Progenitor cell of endocrine pancreas (in vitro differentiated cells): ENCODE measurements around the gene MTA2. TPM values are rescaled to one million over a fixed set of nuclear protein-coding genes. Genes with fewer than 3 reads are reported as not detected.
"Not testable (repeated sequence)": the region's sequence is repeated elsewhere in the genome, so short reads cannot be mapped to it uniquely, and the experiment has no call there.

Source experiments
- DNase-seq: peaks from one replicate; pipeline ENCODE4 v3.0.0; 2021; ENCODE audit warnings: low spot score; ENCODE audit not compliant: unreplicated experiment
- H3K27ac Mint-ChIP-seq: 2 replicates; pipeline ENCODE4 v1.8.0; 2021; ENCODE audit warnings: mild to moderate bottlenecking, moderate library complexity, mixed read lengths
- H3K27me3 Mint-ChIP-seq: 2 replicates; pipeline ENCODE4 v1.8.0; 2021; ENCODE audit warnings: mixed read lengths
- H3K36me3 Mint-ChIP-seq: 2 replicates; pipeline ENCODE4 v1.8.0; 2022; ENCODE audit warnings: mixed read lengths; ENCODE audit not compliant: insufficient read depth
- H3K4me1 Mint-ChIP-seq: 2 replicates; pipeline ENCODE4 v1.8.0; 2021; ENCODE audit warnings: low read depth, mixed read lengths
- H3K4me3 Mint-ChIP-seq: 2 replicates; pipeline ENCODE4 v1.8.0; 2021; ENCODE audit warnings: low read depth, mild to moderate bottlenecking, moderate library complexity, mixed read lengths
- H3K9me3 Mint-ChIP-seq: 2 replicates; pipeline ENCODE4 v1.8.0; 2021; ENCODE audit warnings: low read depth, mixed read lengths
- total RNA-seq: library from RNA; stranded (reverse); gene quantifications from 2 replicates; pipeline ENCODE4 v1.2.1, GENCODE V29; 2021
- TF ChIP-seq, protein P1 (sequence below): fragments of 200-600 bp; sonication (generic); IDR thresholded peaks from one replicate; pipeline ENCODE4 v1.5.0; 2021; ENCODE audit warnings: antibody characterized with exemption, mild to moderate bottlenecking; ENCODE audit not compliant: unreplicated experiment

Gene MTA2
- total RNA-seq, 1 donor from 2014 or later = 134 TPM

DNA sequence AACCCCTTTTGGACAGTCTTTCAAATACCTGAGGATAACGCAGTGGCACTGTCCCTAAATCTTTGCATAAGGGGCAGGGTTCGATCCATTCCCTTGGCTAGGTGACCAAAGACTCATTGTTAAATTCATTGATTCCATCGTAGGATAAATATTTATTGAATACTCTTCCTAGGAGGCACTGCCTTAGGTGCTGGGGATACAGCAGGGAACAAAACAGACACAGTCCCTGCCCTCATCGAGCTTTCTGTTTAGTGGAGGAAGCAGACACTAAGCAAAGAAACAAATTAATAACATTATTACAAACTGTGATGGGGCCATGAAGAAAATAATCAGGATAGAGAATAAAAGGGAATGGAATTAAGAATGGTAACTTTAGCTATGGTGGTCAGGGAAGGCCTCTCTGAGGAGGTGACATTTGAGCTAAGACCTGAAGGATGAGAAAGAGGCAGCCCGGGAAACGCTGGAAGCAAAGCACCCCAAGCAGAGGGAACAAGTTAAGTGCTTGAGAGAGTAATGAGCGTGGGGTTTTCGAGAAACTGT lies 19.4 kb upstream of the MTA2 start:
- peaks cover 6% of the 10 kb centered on the region for H3K36me3 Mint-ChIP-seq
- TF ChIP-seq, protein P1, sequence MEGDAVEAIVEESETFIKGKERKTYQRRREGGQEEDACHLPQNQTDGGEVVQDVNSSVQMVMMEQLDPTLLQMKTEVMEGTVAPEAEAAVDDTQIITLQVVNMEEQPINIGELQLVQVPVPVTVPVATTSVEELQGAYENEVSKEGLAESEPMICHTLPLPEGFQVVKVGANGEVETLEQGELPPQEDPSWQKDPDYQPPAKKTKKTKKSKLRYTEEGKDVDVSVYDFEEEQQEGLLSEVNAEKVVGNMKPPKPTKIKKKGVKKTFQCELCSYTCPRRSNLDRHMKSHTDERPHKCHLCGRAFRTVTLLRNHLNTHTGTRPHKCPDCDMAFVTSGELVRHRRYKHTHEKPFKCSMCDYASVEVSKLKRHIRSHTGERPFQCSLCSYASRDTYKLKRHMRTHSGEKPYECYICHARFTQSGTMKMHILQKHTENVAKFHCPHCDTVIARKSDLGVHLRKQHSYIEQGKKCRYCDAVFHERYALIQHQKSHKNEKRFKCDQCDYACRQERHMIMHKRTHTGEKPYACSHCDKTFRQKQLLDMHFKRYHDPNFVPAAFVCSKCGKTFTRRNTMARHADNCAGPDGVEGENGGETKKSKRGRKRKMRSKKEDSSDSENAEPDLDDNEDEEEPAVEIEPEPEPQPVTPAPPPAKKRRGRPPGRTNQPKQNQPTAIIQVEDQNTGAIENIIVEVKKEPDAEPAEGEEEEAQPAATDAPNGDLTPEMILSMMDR = no peak
- peak overlapping the region; percentile 93 for H3K4me3 Mint-ChIP-seq
- peaks cover 13% of the 10 kb centered on the region for H3K4me1 Mint-ChIP-seq
- H3K27ac Mint-ChIP-seq = peak overlapping the region; percentile 94
- H3K9me3 Mint-ChIP-seq = no peaks in the 10 kb centered on the region
- H3K27me3 Mint-ChIP-seq = no peaks in the 10 kb centered on the region
- DNase-seq = no peak

GRCh38 chr11:62616957-62617356 lies 15.3 kb upstream of the MTA2 start:
- H3K9me3 Mint-ChIP-seq, H3K4me3 Mint-ChIP-seq, H3K27ac Mint-ChIP-seq, H3K27me3 Mint-ChIP-seq, H3K36me3 Mint-ChIP-seq, DNase-seq: not testable (repeated sequence)
- peaks cover 10% of the 10 kb centered on the region for H3K4me1 Mint-ChIP-seq

DNA sequence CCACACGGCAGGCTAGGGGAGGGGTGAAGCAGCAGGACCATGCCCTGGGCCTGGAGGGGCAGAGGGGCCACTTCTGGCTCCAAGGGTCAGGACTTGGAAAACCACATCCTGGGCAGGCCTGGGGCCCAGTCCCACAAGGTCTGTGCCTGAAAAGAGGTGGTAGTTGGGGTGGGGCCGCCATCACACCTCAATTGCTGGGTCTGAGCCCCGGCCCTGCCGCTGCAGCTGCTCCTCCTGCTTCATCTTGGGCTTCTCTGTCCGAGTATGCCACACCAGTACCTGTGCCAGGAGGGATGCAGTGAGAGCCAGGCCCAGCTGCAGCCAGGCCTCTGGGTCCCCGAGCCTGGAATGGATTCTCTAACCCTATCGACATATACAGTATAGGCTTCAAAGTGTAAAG lies 13.9 kb upstream of the MTA2 start:
- no peak overlapping the region for H3K27ac Mint-ChIP-seq
- H3K4me1 Mint-ChIP-seq = peaks cover 5% of the 10 kb centered on the region
- H3K9me3 Mint-ChIP-seq = no peaks in the 10 kb centered on the region
- DNase-seq = no peak
- TF ChIP-seq, protein P1 = no peak
- H3K4me3 Mint-ChIP-seq = no peak overlapping the region
- no peaks in the 10 kb centered on the region for H3K27me3 Mint-ChIP-seq
- H3K36me3 Mint-ChIP-seq = no peaks in the 10 kb centered on the region

- no peak overlapping the region for H3K4me3 Mint-ChIP-seq
- TF ChIP-seq, protein P1 = no peak
- no peaks in the 10 kb centered on the region for H3K9me3 Mint-ChIP-seq
- H3K36me3 Mint-ChIP-seq = no peaks in the 10 kb centered on the region
- no peaks in the 10 kb centered on the region for H3K27me3 Mint-ChIP-seq
- H3K4me1 Mint-ChIP-seq = peaks cover 5% of the 10 kb centered on the region
- DNase-seq = no peak
- H3K27ac Mint-ChIP-seq = peak overlapping the region; percentile 94
Measured at GRCh38 chr11:62614275-62614674, 12.6 kb upstream of the MTA2 start.

- Mint-ChIP-seq H3K4me1 (peaks cover 5% of the 10 kb centered on the region), H3K36me3 (peaks cover 2% of the 10 kb centered on the region), H3K4me3 (no peak overlapping the region), H3K27ac (no peak overlapping the region), H3K27me3 (no peaks in the 10 kb centered on the region), H3K9me3 (no peaks in the 10 kb centered on the region)
- DNase-seq = no peak
- TF ChIP-seq, protein P1 = no peak
Measured at GRCh38 chr11:62613291-62613778, 11.7 kb upstream of the MTA2 start.
